Astrocyte (in vitro differentiated cells and primary cell): Measurements from ENCODE around the gene FAM181B. TPM values are rescaled to one million over a fixed set of nuclear protein-coding genes. Genes with fewer than 3 reads are reported as not detected.

Experiments used
- DNase-seq: peaks from one replicate; pipeline ENCODE4 v3.0.0-alpha.2; 2010; ENCODE audit warnings: low read depth
- FAIRE-seq: peaks from 2 replicates; lab custom pipeline; 2011; peaks lifted over from hg19 to GRCh38; lab: Jason Lieb, UNC
- H2AFZ ChIP-seq: 2 replicates; pipeline ENCODE4 v1.6.0; 2012; ENCODE audit warnings: low read depth, low read length, inconsistent platforms
- H3K27ac ChIP-seq: 2 replicates; pipeline ENCODE4 v1.5.1; 2011; ENCODE audit warnings: low read depth, low read length, inconsistent platforms
- H3K27me3 ChIP-seq: 2 replicates; pipeline ENCODE4 v1.6.0; 2011; ENCODE audit warnings: low read length, inconsistent platforms; ENCODE audit not compliant: insufficient read depth
- H3K36me3 ChIP-seq: 2 replicates; pipeline ENCODE4 v1.5.1; 2011; ENCODE audit warnings: low read length, inconsistent platforms; ENCODE audit not compliant: insufficient read depth
- H3K4me1 ChIP-seq: 2 replicates; pipeline ENCODE4 v1.5.1; 2011; ENCODE audit warnings: low read length, inconsistent platforms; ENCODE audit not compliant: insufficient read depth
- H3K4me2 ChIP-seq: 2 replicates; pipeline ENCODE4 v1.6.0; 2012; ENCODE audit warnings: low read length, inconsistent platforms
- H3K4me3 ChIP-seq: 2 replicates; pipeline ENCODE4 v1.5.1; 2011; ENCODE audit warnings: low read depth, mild to moderate bottlenecking, low read length, inconsistent platforms; ENCODE audit not compliant: insufficient read depth
- H3K79me2 ChIP-seq: 2 replicates; pipeline ENCODE4 v1.6.0; 2012; ENCODE audit warnings: mild to moderate bottlenecking, low read length, inconsistent platforms; ENCODE audit not compliant: insufficient read depth
- H3K9ac ChIP-seq: 2 replicates; pipeline ENCODE4 v1.6.0; 2012; ENCODE audit warnings: mild to moderate bottlenecking, low read length, inconsistent platforms
- H3K9me3 ChIP-seq: 2 replicates; pipeline ENCODE4 v1.5.1; 2012; ENCODE audit warnings: low read depth, mild to moderate bottlenecking, low read length, inconsistent platforms; ENCODE audit not compliant: insufficient read depth
- H4K20me1 ChIP-seq: 2 replicates; pipeline ENCODE4 v1.6.0; 2012; ENCODE audit warnings: low read length, inconsistent platforms; ENCODE audit not compliant: insufficient read depth
- H3K27ac Mint-ChIP-seq: one replicate; pipeline ENCODE4 v1.8.0; 2021; ENCODE audit warnings: mild to moderate bottlenecking, mixed read lengths; ENCODE audit not compliant: unreplicated experiment
- H3K27me3 Mint-ChIP-seq: one replicate; pipeline ENCODE4 v1.8.0; 2021; ENCODE audit warnings: low read depth, mixed read lengths; ENCODE audit not compliant: unreplicated experiment
- H3K36me3 Mint-ChIP-seq: one replicate; pipeline ENCODE4 v1.8.0; 2021; ENCODE audit warnings: low read depth, mixed read lengths; ENCODE audit not compliant: unreplicated experiment
- H3K4me1 Mint-ChIP-seq: one replicate; pipeline ENCODE4 v1.8.0; 2021; ENCODE audit warnings: low read depth, mixed read lengths; ENCODE audit not compliant: unreplicated experiment
- H3K4me3 Mint-ChIP-seq: one replicate; pipeline ENCODE4 v1.8.0; 2021; ENCODE audit warnings: mild to moderate bottlenecking, moderate library complexity, mixed read lengths; ENCODE audit not compliant: unreplicated experiment
- H3K9me3 Mint-ChIP-seq: one replicate; pipeline ENCODE4 v1.8.0; 2021; ENCODE audit warnings: mild to moderate bottlenecking, mixed read lengths; ENCODE audit not compliant: unreplicated experiment
- CTCF ChIP-seq: IDR thresholded peaks from 2 replicates; pipeline ENCODE4 v1.5.1; 2011; ENCODE audit warnings: low read depth, mild to moderate bottlenecking, inconsistent platforms, low read length, moderate library complexity; ENCODE audit not compliant: insufficient read depth
- EZH2 ChIP-seq: IDR thresholded peaks from 2 replicates; pipeline ENCODE4 v1.6.1; 2012; ENCODE audit warnings: mild to moderate bottlenecking, low read length, inconsistent platforms; ENCODE audit not compliant: insufficient read depth
- total RNA-seq: library from RNA; stranded (reverse); gene quantifications from 2 replicates; pipeline ENCODE4 v1.2.1, GENCODE V29; 2021

Gene FAM181B
- total RNA-seq, 1 donor from 2014 or later: 0.11 TPM

- H3K27me3 ChIP-seq: peaks cover 49% of the 10 kb centered on the region
- H3K9ac ChIP-seq: no peak overlapping the region
- Mint-ChIP-seq H3K36me3 (no peaks in the 10 kb centered on the region), H3K27me3 (peaks cover 41% of the 10 kb centered on the region), H3K9me3 (peaks cover 8% of the 10 kb centered on the region), H3K4me1 (no peaks in the 10 kb centered on the region), H3K27ac (no peak overlapping the region), H3K4me3 (no peak overlapping the region)
- TF ChIP-seq CTCF (no peak), EZH2 (no peak)
- no peak overlapping the region for H2AFZ ChIP-seq
- no peak overlapping the region for H3K4me3 ChIP-seq
- no peak overlapping the region for H3K4me2 ChIP-seq
- no peak for FAIRE-seq
- no peak overlapping the region for H3K27ac ChIP-seq
- H3K79me2 ChIP-seq: no peaks in the 10 kb centered on the region
- H3K4me1 ChIP-seq: no peaks in the 10 kb centered on the region
- no peak for DNase-seq
- no peaks in the 10 kb centered on the region for H3K9me3 ChIP-seq
- H3K36me3 ChIP-seq: no peaks in the 10 kb centered on the region
- H4K20me1 ChIP-seq: no peaks in the 10 kb centered on the region
Measured at GRCh38 chr11:82730286-82730685, 3.4 kb downstream of the FAM181B start.

GRCh38 chr11:82724026-82724425, 9.6 kb downstream of the FAM181B start:
- Histone ChIP-seq H3K9ac (no peak overlapping the region), H3K79me2 (no peaks in the 10 kb centered on the region), H3K27me3 (no peaks in the 10 kb centered on the region), H3K9me3 (no peaks in the 10 kb centered on the region), H3K4me2 (no peak overlapping the region), H4K20me1 (no peaks in the 10 kb centered on the region), H3K4me1 (no peaks in the 10 kb centered on the region), H3K36me3 (no peaks in the 10 kb centered on the region), H2AFZ (no peak overlapping the region), H3K27ac (no peak overlapping the region), H3K4me3 (no peak overlapping the region)
- H3K27me3 Mint-ChIP-seq: peaks cover 16% of the 10 kb centered on the region
- H3K27ac Mint-ChIP-seq: no peak overlapping the region
- FAIRE-seq: no peak
- H3K4me3 Mint-ChIP-seq: no peak overlapping the region
- no peak for DNase-seq
- no peaks in the 10 kb centered on the region for H3K36me3 Mint-ChIP-seq
- no peak for TF ChIP-seq CTCF
- no peak for TF ChIP-seq EZH2
- peaks cover 6% of the 10 kb centered on the region for H3K4me1 Mint-ChIP-seq
- peaks cover 3% of the 10 kb centered on the region for H3K9me3 Mint-ChIP-seq

GRCh38 chr11:82722231-82722630, 11.4 kb downstream of the FAM181B start:
- no peaks in the 10 kb centered on the region for H3K79me2 ChIP-seq
- H3K27ac ChIP-seq: no peak overlapping the region
- TF ChIP-seq EZH2 (no peak), CTCF (no peak)
- H3K27me3 Mint-ChIP-seq: peaks cover 11% of the 10 kb centered on the region
- no peak overlapping the region for H3K9ac ChIP-seq
- H3K4me1 ChIP-seq: no peaks in the 10 kb centered on the region
- no peak overlapping the region for H3K4me3 ChIP-seq
- H4K20me1 ChIP-seq: no peaks in the 10 kb centered on the region
- H3K4me1 Mint-ChIP-seq: peaks cover 8% of the 10 kb centered on the region
- no peak overlapping the region for H3K27ac Mint-ChIP-seq
- no peak overlapping the region for H2AFZ ChIP-seq
- no peaks in the 10 kb centered on the region for H3K9me3 Mint-ChIP-seq
- H3K4me3 Mint-ChIP-seq: no peak overlapping the region
- FAIRE-seq (no peak), DNase-seq (no peak)
- no peaks in the 10 kb centered on the region for H3K27me3 ChIP-seq
- H3K36me3 ChIP-seq: no peaks in the 10 kb centered on the region
- H3K9me3 ChIP-seq: no peaks in the 10 kb centered on the region
- no peaks in the 10 kb centered on the region for H3K36me3 Mint-ChIP-seq
- H3K4me2 ChIP-seq: no peak overlapping the region
